GM12878 (cell line): Measurements from ENCODE around the gene SHD. TPM values are rescaled to one million over a fixed set of nuclear protein-coding genes. Genes with fewer than 3 reads are reported as not detected.

Experiments
- ATAC-seq: fragments of 200-7000 bp; cut with Tn5 transposase; 3 replicates; pipeline ENCODE4 v1.9.1; 2020; ENCODE audit warnings: mild to moderate bottlenecking, moderate library complexity
- BruUV-seq: library from RNA; stranded (reverse); fragments of 400-500 nt; replicated peaks from 2 replicates; lab custom pipeline; 2021; lab: Mats Ljungman, UMichigan
- CTCF ChIA-PET: fragments of 300-600 bp; sonication (Branson Sonifier 250); formaldehyde crosslinking; extraction: SDS; loops from one replicate; lab custom pipeline; 2021; ENCODE audit warnings: inconsistent platforms; lab: Yijun Ruan, JAX
- POLR2A ChIA-PET: fragments of 350-600 bp; formaldehyde crosslinking; extraction: SDS; loops from one replicate; lab custom pipeline; 2021; ENCODE audit warnings: inconsistent platforms; lab: Charles Lee
- RAD21 ChIA-PET: fragments of 300-600 bp; sonication (Branson Sonifier 250); formaldehyde crosslinking; loops from one replicate; lab custom pipeline; 2023; ENCODE audit warnings: antibody characterized with exemption; ENCODE audit not compliant: unreplicated experiment; lab: Charles Lee
- SMC1A ChIA-PET: fragments of 300-600 bp; sonication (Branson Sonifier 250); formaldehyde crosslinking; loops from one replicate; lab custom pipeline; 2023; ENCODE audit not compliant: unreplicated experiment, uncharacterized antibody; lab: Charles Lee
- DNase-seq: peaks from one replicate; pipeline ENCODE4 v3.0.0-alpha.2; 2011; ENCODE audit warnings: low read depth, low spot score
- FAIRE-seq: peaks from 3 replicates; lab custom pipeline; 2011; peaks lifted over from hg19 to GRCh38; lab: Jason Lieb, UNC
- H2AFZ ChIP-seq: 2 replicates; pipeline ENCODE4 v1.6.0; 2011; ENCODE audit warnings: low read depth, low read length, control low read depth; ENCODE audit not compliant: control insufficient read depth
- H3K27ac ChIP-seq: 2 replicates; pipeline ENCODE4 v1.5.1; 2011; ENCODE audit warnings: control low read depth; ENCODE audit not compliant: control insufficient read depth, insufficient read depth
- H3K27me3 ChIP-seq, 2 experiments: replicated peaks in 1 of 2; 2 replicates each; pipeline versions ENCODE4 v1.6.0 to v1.6.1; 2011; ENCODE audit warnings: low read length in 1 of 2; ENCODE audit not compliant: control insufficient read depth in 2 of 2, insufficient read depth in 2 of 2
- H3K36me3 ChIP-seq, 2 experiments: 2 replicates each; pipeline ENCODE4 v1.5.1; 2011; ENCODE audit warnings: low read length in 1 of 2; ENCODE audit not compliant: control insufficient read depth in 2 of 2, insufficient read depth in 2 of 2
- H3K4me1 ChIP-seq: 2 replicates; pipeline ENCODE4 v1.6.1; 2011; ENCODE audit warnings: mild to moderate bottlenecking, low read length, moderate library complexity, mixed read lengths; ENCODE audit not compliant: control insufficient read depth, insufficient read depth
- H3K4me2 ChIP-seq: 2 replicates; pipeline ENCODE4 v1.6.0; 2011; ENCODE audit warnings: control low read depth; ENCODE audit not compliant: control insufficient read depth, insufficient read depth
- H3K4me3 ChIP-seq: fragments of 200-600 bp; sonication (generic); 2 replicates; pipeline ENCODE4 v1.5.1; 2016
- H3K79me2 ChIP-seq: 2 replicates; pipeline ENCODE4 v1.6.0; 2011; ENCODE audit warnings: low read length; ENCODE audit not compliant: control insufficient read depth, insufficient read depth
- H3K9ac ChIP-seq: 2 replicates; pipeline ENCODE4 v1.8.0; 2011; ENCODE audit warnings: low read length, control low read depth, mixed read lengths; ENCODE audit not compliant: control insufficient read depth, insufficient read depth
- H3K9me3 ChIP-seq: replicated peaks from 3 replicates; pipeline ENCODE4 v1.5.1; 2011; ENCODE audit warnings: mild to moderate bottlenecking, low read length; ENCODE audit not compliant: control insufficient read depth, insufficient read depth
- H4K20me1 ChIP-seq: 2 replicates; pipeline ENCODE4 v1.6.0; 2011; ENCODE audit not compliant: control insufficient read depth, insufficient read depth
- ESRRA ChIP-seq: IDR thresholded peaks from 2 replicates; pipeline ENCODE4 v1.6.1; 2012; ENCODE audit warnings: mild to moderate bottlenecking, low read length, improper control_type of control experiment
- FOXM1 ChIP-seq: IDR thresholded peaks from 2 replicates; pipeline ENCODE4 v1.6.1; 2012; ENCODE audit warnings: low read depth, mild to moderate bottlenecking, inconsistent platforms, low read length, moderate library complexity
- GABPA ChIP-seq: IDR thresholded peaks from 2 replicates; pipeline ENCODE4 v1.6.1; 2014; ENCODE audit warnings: antibody characterized with exemption, low read depth, mild to moderate bottlenecking, inconsistent platforms
- MTA3 ChIP-seq: IDR thresholded peaks from 2 replicates; pipeline ENCODE4 v1.6.1; 2012; ENCODE audit warnings: low read length, inconsistent platforms, borderline replicate concordance
- NR2C1 ChIP-seq: fragments of 450-650 bp; IDR thresholded peaks from 2 replicates; pipeline ENCODE4 v1.6.1; 2017; ENCODE audit warnings: antibody characterized with exemption, mild to moderate bottlenecking, moderate library complexity
- NR2F1 ChIP-seq: fragments of 450-650 bp; conservative IDR thresholded peaks from 2 replicates; pipeline ENCODE4 v1.6.1; 2017; ENCODE audit warnings: mild to moderate bottlenecking
- NRF1 ChIP-seq: conservative IDR thresholded peaks from 2 replicates; pipeline ENCODE4 v1.6.1; 2011; ENCODE audit warnings: mild to moderate bottlenecking, low read depth, low read length, improper control_type of control experiment
- POU2F2 ChIP-seq: IDR thresholded peaks from 3 replicates; pipeline ENCODE4 v1.6.1; 2011; ENCODE audit warnings: low read depth, mild to moderate bottlenecking, low read length, borderline replicate concordance
- SIX5 ChIP-seq: IDR thresholded peaks from 2 replicates; pipeline ENCODE4 v1.6.1; 2011; ENCODE audit warnings: mild to moderate bottlenecking, low read depth, low read length, moderate library complexity; ENCODE audit not compliant: severe bottlenecking
- SREBF1 ChIP-seq: IDR thresholded peaks from 2 replicates; pipeline ENCODE4 v1.6.1; 2012; ENCODE audit warnings: mild to moderate bottlenecking, low read length
- SRF ChIP-seq, 2 experiments: IDR thresholded peaks; 2 replicates each; pipeline ENCODE4 v1.6.1; 2011; ENCODE audit warnings: low read depth in 2 of 2, low read length in 2 of 2, mild to moderate bottlenecking in 1 of 2, moderate library complexity in 1 of 2
- STAT1 ChIP-seq: fragments of 450-650 bp; conservative IDR thresholded peaks from 2 replicates; pipeline ENCODE4 v1.6.1; 2014; ENCODE audit warnings: antibody characterized with exemption, mild to moderate bottlenecking
- YBX1 ChIP-seq: fragments of 450-650 bp; IDR thresholded peaks from 2 replicates; pipeline ENCODE4 v1.6.1; 2016; ENCODE audit warnings: antibody characterized with exemption
- WGBS: methylation state at CpG from one replicate; pipeline ENCODE4 v1.1.6; 2016; ENCODE audit warnings: low lambda C conversion rate; ENCODE audit not compliant: insufficient replicate concordance, insufficient coverage; ENCODE audit errors: missing lambda C conversion rate; 5-methylcytosine and 5-hydroxymethylcytosine counted together
- in situ Hi-C: fragments of 300-500 bp; cut with MboI; formaldehyde crosslinking; loops from 9 replicates; pipeline ENCODE4 v1.14.3; 2018; ENCODE audit warnings: mixed read lengths
- intact Hi-C: fragments of 100-400 bp; cut with micrococcal nuclease; formaldehyde crosslinking; loops from one replicate; pipeline ENCODE4 v1.14.2; 2022; ENCODE audit not compliant: unreplicated experiment
- polyA plus RNA-seq, 11 experiments: library from polyadenylated mRNA; depleted of rRNA in 4 of 11; unstranded in 6 of 11; stranded (reverse) in 5 of 11; fragments of >200 nt; fragmentation: Nextera tagmentation in 4 of 11; fragmentation: Illumina TruSeq in 1 of 11; extraction: Ambion mirVana in 4 of 11; extraction: Trizol in 1 of 11; gene quantifications; 1 replicate in 1 of 11; 2 replicates in 10 of 11; pipeline versions ENCODE4 v1.2.1 to v1.2.3, GENCODE V29; 2011 to 2016; ENCODE audit warnings: inconsistent platforms in 2 of 11, missing spikeins in 2 of 11, low read depth in 1 of 11
- total RNA-seq, 4 experiments: library from RNA; depleted of rRNA in 3 of 4; stranded (reverse); fragments of >200 nt in 3 of 4; fragmentation: Illumina TruSeq in 1 of 4; extraction: Trizol in 1 of 4; gene quantifications; 2 replicates each; pipeline versions ENCODE4 v1.2.1 to v1.2.3, GENCODE V29; 2013 to 2021
- TF ChIP-seq, protein P1 (sequence below): fragments of 450-650 bp; conservative IDR thresholded peaks from 2 replicates; pipeline ENCODE4 v1.6.1; 2017; ENCODE audit warnings: mild to moderate bottlenecking, moderate library complexity
- TF ChIP-seq, protein P2 (sequence below): fragments of 450-650 bp; IDR thresholded peaks from 2 replicates; pipeline ENCODE4 v1.6.1; 2018; ENCODE audit warnings: borderline replicate concordance, mild to moderate bottlenecking; ENCODE audit not compliant: partially characterized antibody
- TF ChIP-seq, protein P3 (sequence below): fragments of 450-650 bp; IDR thresholded peaks from 2 replicates; pipeline ENCODE4 v1.6.1; 2017; ENCODE audit warnings: mild to moderate bottlenecking, moderate library complexity

The SHD gene
- total and polyA plus RNA-seq, 10 of the 15 experiments (the other 5 are each of a cell fraction or from before 2014, with no cell fraction given) = 0.09 TPM; not detected in 9

DNA sequence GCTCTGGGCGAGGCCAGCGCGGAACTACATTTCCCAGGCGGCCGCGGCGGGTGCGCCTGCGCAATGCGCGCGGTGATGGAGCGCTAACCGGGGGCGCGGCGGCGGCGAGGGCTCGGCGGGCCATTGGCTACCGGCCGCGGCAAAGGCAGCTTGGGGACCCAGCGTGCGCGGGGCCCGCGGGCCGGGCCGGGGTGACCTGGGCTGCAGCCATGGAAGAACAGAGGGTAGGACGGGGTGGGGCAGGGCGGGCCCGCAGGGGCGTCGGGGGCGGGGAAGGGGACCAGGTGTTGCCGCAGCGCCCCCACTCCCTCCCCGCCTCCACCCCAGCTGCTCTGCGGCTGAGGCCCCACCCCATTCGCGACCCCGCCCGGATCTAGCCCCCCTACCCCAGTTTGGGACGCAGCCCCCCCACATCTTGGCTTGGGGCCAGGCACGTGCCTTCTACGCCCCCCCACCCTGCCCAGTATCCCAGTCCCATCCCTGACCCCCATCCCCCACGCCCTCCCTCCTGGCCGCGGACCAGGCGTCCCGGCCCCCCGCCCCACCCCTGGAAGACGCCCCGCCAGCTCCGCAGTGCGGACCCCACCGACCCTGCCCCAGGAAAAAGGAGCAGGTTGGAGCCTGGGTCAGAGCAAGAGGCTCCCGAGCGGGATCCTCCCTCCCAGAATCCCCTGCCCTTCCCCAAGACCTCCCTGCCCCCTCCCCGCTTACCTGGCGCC is 25.6 kb downstream of the SHD start, which contains the start of gene FSD1 (continued):
- TF ChIP-seq FOXM1 (no peak), NR2F1 (no peak), SRF (IDR thresholded peaks at IDR 0.05; ENCODE audit: low read depth in 2 of 2, low read length in 2 of 2) (no peak), SREBF1 (no peak), POU2F2 (no peak), NRF1 (peak; percentile 41; the same call in 1 of the 2 replicates), MTA3 (no peak), GABPA (no peak), SIX5 (peak; percentile 89)
- TF ChIP-seq, protein P1, sequence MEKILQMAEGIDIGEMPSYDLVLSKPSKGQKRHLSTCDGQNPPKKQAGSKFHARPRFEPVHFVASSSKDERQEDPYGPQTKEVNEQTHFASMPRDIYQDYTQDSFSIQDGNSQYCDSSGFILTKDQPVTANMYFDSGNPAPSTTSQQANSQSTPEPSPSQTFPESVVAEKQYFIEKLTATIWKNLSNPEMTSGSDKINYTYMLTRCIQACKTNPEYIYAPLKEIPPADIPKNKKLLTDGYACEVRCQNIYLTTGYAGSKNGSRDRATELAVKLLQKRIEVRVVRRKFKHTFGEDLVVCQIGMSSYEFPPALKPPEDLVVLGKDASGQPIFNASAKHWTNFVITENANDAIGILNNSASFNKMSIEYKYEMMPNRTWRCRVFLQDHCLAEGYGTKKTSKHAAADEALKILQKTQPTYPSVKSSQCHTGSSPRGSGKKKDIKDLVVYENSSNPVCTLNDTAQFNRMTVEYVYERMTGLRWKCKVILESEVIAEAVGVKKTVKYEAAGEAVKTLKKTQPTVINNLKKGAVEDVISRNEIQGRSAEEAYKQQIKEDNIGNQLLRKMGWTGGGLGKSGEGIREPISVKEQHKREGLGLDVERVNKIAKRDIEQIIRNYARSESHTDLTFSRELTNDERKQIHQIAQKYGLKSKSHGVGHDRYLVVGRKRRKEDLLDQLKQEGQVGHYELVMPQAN = no peak

- no peak overlapping the region for H3K4me3 ChIP-seq
- WGBS = 86% methylated on average over 5 of the region's 7 CpGs
- BruUV-seq = no TSS peak
- H3K27ac ChIP-seq = no peak overlapping the region
- DNase-seq (no peak), FAIRE-seq (no peak), ATAC-seq (no peak)
- CTCF ChIA-PET = no interaction called here
- in situ Hi-C loops = no loop called here
- H2AFZ ChIP-seq = no peak overlapping the region
- no peaks in the 10 kb centered on the region for H3K9me3 ChIP-seq
- intact Hi-C loops = no loop called here
- no peaks in the 10 kb centered on the region for H3K4me1 ChIP-seq
- RAD21 ChIA-PET = no interaction called here
- no peaks in the 10 kb centered on the region for H3K79me2 ChIP-seq
- POLR2A ChIA-PET = no interaction called here
- no peaks in the 10 kb centered on the region for H4K20me1 ChIP-seq
- H3K36me3 ChIP-seq = no peaks in the 10 kb centered on the region
- no peaks in the 10 kb centered on the region for H3K27me3 ChIP-seq
- no peak overlapping the region for H3K9ac ChIP-seq
- no peak overlapping the region for H3K4me2 ChIP-seq
- SMC1A ChIA-PET = no interaction called here
- TF ChIP-seq FOXM1 (no peak), YBX1 (no peak), NR2C1 (no peak), STAT1 (no peak), ESRRA (no peak)
- TF ChIP-seq, protein P2, sequence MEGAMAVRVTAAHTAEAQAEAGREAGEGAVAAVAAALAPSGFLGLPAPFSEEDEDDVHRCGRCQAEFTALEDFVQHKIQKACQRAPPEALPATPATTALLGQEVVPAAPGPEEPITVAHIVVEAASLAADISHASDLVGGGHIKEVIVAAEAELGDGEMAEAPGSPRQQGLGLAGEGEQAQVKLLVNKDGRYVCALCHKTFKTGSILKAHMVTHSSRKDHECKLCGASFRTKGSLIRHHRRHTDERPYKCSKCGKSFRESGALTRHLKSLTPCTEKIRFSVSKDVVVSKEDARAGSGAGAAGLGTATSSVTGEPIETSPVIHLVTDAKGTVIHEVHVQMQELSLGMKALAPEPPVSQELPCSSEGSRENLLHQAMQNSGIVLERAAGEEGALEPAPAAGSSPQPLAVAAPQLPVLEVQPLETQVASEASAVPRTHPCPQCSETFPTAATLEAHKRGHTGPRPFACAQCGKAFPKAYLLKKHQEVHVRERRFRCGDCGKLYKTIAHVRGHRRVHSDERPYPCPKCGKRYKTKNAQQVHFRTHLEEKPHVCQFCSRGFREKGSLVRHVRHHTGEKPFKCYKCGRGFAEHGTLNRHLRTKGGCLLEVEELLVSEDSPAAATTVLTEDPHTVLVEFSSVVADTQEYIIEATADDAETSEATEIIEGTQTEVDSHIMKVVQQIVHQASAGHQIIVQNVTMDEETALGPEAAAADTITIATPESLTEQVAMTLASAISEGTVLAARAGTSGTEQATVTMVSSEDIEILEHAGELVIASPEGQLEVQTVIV = no peak
- TF ChIP-seq, protein P3, sequence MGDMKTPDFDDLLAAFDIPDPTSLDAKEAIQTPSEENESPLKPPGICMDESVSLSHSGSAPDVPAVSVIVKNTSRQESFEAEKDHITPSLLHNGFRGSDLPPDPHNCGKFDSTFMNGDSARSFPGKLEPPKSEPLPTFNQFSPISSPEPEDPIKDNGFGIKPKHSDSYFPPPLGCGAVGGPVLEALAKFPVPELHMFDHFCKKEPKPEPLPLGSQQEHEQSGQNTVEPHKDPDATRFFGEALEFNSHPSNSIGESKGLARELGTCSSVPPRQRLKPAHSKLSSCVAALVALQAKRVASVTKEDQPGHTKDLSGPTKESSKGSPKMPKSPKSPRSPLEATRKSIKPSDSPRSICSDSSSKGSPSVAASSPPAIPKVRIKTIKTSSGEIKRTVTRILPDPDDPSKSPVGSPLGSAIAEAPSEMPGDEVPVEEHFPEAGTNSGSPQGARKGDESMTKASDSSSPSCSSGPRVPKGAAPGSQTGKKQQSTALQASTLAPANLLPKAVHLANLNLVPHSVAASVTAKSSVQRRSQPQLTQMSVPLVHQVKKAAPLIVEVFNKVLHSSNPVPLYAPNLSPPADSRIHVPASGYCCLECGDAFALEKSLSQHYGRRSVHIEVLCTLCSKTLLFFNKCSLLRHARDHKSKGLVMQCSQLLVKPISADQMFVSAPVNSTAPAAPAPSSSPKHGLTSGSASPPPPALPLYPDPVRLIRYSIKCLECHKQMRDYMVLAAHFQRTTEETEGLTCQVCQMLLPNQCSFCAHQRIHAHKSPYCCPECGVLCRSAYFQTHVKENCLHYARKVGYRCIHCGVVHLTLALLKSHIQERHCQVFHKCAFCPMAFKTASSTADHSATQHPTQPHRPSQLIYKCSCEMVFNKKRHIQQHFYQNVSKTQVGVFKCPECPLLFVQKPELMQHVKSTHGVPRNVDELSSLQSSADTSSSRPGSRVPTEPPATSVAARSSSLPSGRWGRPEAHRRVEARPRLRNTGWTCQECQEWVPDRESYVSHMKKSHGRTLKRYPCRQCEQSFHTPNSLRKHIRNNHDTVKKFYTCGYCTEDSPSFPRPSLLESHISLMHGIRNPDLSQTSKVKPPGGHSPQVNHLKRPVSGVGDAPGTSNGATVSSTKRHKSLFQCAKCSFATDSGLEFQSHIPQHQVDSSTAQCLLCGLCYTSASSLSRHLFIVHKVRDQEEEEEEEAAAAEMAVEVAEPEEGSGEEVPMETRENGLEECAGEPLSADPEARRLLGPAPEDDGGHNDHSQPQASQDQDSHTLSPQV = no peak
Measured at GRCh38 chr19:4305257-4305612, 26.2 kb downstream of the SHD start.
